ENCODE data around the gene CLDND1. TPM values are rescaled to one million over a fixed set of nuclear protein-coding genes. Genes with fewer than 3 reads are reported as not detected.
A peak's percentile ranks its signal among the peaks of the same experiment; 100 is the strongest.

Gene CLDND1
- total and polyA plus RNA-seq, 10 of the 15 experiments (the other 5 are each of a cell fraction or from before 2014, with no cell fraction given) = 97.8 to 225 (median 152) TPM

DNA sequence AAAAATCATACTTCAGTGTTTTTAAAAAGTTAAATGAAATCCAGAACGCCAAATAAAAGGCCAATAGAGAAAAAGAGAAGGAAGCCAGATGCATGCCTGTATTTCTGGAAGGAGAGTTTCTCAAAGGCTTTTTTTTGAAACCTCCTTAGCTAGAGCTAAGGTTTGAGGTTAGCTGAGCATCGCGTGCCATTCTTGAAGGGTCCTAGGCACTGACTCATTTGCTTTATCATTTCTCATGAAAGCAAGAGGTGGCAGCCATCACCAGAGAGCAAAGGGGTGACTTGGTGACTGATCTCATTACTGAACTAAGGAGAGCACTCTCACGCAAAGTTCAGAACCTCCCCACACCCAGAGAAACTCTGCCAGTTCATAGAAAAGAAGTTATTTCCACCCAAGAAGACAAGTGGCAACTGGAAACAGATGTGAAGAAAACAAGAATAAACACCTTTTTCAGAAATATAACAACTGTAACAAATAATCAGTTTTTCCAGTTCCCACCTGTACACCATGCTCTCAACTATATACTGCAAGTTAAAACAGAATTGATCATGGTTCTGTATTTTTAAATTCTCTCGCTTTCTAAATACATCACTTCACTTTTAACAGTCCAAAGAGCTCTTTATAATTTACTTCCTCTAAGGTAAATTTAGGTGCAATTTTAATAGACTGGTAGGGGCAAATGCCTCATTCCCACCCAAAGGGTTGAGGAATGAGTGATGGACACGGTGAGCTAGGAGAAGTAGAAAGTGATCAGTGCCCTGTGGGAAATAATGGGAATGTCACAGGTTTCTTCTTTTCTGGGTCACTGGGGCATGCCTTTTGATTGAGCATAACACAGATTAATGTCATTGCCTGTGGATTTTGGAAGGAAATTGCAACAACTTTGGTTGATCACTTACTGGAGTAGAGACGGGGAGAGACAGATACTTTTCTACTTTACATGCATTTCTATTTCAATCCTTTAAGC is 33.7 kb upstream of the CLDND1 start (continued):
- TF ChIP-seq, protein P1, sequence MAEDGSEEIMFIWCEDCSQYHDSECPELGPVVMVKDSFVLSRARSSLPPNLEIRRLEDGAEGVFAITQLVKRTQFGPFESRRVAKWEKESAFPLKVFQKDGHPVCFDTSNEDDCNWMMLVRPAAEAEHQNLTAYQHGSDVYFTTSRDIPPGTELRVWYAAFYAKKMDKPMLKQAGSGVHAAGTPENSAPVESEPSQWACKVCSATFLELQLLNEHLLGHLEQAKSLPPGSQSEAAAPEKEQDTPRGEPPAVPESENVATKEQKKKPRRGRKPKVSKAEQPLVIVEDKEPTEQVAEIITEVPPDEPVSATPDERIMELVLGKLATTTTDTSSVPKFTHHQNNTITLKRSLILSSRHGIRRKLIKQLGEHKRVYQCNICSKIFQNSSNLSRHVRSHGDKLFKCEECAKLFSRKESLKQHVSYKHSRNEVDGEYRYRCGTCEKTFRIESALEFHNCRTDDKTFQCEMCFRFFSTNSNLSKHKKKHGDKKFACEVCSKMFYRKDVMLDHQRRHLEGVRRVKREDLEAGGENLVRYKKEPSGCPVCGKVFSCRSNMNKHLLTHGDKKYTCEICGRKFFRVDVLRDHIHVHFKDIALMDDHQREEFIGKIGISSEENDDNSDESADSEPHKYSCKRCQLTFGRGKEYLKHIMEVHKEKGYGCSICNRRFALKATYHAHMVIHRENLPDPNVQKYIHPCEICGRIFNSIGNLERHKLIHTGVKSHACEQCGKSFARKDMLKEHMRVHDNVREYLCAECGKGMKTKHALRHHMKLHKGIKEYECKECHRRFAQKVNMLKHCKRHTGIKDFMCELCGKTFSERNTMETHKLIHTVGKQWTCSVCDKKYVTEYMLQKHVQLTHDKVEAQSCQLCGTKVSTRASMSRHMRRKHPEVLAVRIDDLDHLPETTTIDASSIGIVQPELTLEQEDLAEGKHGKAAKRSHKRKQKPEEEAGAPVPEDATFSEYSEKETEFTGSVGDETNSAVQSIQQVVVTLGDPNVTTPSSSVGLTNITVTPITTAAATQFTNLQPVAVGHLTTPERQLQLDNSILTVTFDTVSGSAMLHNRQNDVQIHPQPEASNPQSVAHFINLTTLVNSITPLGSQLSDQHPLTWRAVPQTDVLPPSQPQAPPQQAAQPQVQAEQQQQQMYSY (CRISPR knock-in tag; IDR thresholded peaks at IDR 0.05) = peak; percentile 59; the same call in 1 of the 2 replicates
- TF ChIP-seq, protein P2, sequence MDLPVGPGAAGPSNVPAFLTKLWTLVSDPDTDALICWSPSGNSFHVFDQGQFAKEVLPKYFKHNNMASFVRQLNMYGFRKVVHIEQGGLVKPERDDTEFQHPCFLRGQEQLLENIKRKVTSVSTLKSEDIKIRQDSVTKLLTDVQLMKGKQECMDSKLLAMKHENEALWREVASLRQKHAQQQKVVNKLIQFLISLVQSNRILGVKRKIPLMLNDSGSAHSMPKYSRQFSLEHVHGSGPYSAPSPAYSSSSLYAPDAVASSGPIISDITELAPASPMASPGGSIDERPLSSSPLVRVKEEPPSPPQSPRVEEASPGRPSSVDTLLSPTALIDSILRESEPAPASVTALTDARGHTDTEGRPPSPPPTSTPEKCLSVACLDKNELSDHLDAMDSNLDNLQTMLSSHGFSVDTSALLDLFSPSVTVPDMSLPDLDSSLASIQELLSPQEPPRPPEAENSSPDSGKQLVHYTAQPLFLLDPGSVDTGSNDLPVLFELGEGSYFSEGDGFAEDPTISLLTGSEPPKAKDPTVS (IDR thresholded peaks at IDR 0.05; ENCODE audit: low read depth, low read length) = no peak
- TF ChIP-seq ZNF622 (IDR thresholded peaks at IDR 0.05) (no peak), SREBF1 (IDR thresholded peaks at IDR 0.05; ENCODE audit: low read length) (no peak), CHD1 (IDR thresholded peaks at IDR 0.05; ENCODE audit: low read depth, low read length) (peak; percentile 88; the same call in 1 of the 2 replicates), SMAD1 (IDR thresholded peaks at IDR 0.05; ENCODE audit: low read depth, partially characterized antibody) (peak; percentile 87), CBFB (IDR thresholded peaks at IDR 0.05; ENCODE audit: low read depth) (peak; percentile 87), CHD4 (IDR thresholded peaks at IDR 0.05) (no peak), SMC3 (IDR thresholded peaks at IDR 0.05; ENCODE audit: borderline replicate concordance, low read length) (no peak; the same call in 1 of the 2 replicates), CREM (IDR thresholded peaks at IDR 0.05; ENCODE audit: low read depth) (peak; percentile 98)
- TF ChIP-seq, protein P3, sequence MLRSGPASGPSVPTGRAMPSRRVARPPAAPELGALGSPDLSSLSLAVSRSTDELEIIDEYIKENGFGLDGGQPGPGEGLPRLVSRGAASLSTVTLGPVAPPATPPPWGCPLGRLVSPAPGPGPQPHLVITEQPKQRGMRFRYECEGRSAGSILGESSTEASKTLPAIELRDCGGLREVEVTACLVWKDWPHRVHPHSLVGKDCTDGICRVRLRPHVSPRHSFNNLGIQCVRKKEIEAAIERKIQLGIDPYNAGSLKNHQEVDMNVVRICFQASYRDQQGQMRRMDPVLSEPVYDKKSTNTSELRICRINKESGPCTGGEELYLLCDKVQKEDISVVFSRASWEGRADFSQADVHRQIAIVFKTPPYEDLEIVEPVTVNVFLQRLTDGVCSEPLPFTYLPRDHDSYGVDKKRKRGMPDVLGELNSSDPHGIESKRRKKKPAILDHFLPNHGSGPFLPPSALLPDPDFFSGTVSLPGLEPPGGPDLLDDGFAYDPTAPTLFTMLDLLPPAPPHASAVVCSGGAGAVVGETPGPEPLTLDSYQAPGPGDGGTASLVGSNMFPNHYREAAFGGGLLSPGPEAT (IDR thresholded peaks at IDR 0.05; ENCODE audit: low read depth) = peak; percentile 59
- TF ChIP-seq, protein P4, sequence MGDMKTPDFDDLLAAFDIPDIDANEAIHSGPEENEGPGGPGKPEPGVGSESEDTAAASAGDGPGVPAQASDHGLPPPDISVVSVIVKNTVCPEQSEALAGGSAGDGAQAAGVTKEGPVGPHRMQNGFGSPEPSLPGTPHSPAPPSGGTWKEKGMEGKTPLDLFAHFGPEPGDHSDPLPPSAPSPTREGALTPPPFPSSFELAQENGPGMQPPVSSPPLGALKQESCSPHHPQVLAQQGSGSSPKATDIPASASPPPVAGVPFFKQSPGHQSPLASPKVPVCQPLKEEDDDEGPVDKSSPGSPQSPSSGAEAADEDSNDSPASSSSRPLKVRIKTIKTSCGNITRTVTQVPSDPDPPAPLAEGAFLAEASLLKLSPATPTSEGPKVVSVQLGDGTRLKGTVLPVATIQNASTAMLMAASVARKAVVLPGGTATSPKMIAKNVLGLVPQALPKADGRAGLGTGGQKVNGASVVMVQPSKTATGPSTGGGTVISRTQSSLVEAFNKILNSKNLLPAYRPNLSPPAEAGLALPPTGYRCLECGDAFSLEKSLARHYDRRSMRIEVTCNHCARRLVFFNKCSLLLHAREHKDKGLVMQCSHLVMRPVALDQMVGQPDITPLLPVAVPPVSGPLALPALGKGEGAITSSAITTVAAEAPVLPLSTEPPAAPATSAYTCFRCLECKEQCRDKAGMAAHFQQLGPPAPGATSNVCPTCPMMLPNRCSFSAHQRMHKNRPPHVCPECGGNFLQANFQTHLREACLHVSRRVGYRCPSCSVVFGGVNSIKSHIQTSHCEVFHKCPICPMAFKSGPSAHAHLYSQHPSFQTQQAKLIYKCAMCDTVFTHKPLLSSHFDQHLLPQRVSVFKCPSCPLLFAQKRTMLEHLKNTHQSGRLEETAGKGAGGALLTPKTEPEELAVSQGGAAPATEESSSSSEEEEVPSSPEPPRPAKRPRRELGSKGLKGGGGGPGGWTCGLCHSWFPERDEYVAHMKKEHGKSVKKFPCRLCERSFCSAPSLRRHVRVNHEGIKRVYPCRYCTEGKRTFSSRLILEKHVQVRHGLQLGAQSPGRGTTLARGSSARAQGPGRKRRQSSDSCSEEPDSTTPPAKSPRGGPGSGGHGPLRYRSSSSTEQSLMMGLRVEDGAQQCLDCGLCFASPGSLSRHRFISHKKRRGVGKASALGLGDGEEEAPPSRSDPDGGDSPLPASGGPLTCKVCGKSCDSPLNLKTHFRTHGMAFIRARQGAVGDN (IDR thresholded peaks at IDR 0.05) = peak; percentile 67
- TF ChIP-seq, protein P5, sequence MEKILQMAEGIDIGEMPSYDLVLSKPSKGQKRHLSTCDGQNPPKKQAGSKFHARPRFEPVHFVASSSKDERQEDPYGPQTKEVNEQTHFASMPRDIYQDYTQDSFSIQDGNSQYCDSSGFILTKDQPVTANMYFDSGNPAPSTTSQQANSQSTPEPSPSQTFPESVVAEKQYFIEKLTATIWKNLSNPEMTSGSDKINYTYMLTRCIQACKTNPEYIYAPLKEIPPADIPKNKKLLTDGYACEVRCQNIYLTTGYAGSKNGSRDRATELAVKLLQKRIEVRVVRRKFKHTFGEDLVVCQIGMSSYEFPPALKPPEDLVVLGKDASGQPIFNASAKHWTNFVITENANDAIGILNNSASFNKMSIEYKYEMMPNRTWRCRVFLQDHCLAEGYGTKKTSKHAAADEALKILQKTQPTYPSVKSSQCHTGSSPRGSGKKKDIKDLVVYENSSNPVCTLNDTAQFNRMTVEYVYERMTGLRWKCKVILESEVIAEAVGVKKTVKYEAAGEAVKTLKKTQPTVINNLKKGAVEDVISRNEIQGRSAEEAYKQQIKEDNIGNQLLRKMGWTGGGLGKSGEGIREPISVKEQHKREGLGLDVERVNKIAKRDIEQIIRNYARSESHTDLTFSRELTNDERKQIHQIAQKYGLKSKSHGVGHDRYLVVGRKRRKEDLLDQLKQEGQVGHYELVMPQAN (conservative IDR thresholded peaks at IDR 0.05) = no peak
- TF ChIP-seq, protein P6, sequence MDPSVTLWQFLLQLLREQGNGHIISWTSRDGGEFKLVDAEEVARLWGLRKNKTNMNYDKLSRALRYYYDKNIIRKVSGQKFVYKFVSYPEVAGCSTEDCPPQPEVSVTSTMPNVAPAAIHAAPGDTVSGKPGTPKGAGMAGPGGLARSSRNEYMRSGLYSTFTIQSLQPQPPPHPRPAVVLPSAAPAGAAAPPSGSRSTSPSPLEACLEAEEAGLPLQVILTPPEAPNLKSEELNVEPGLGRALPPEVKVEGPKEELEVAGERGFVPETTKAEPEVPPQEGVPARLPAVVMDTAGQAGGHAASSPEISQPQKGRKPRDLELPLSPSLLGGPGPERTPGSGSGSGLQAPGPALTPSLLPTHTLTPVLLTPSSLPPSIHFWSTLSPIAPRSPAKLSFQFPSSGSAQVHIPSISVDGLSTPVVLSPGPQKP (IDR thresholded peaks at IDR 0.05; ENCODE audit: low read depth, low read length) = no peak
